ENCODE results near the gene RPL35.
A peak's percentile ranks its signal among the peaks of the same experiment; 100 is the strongest.

The RPL35 gene

DNA sequence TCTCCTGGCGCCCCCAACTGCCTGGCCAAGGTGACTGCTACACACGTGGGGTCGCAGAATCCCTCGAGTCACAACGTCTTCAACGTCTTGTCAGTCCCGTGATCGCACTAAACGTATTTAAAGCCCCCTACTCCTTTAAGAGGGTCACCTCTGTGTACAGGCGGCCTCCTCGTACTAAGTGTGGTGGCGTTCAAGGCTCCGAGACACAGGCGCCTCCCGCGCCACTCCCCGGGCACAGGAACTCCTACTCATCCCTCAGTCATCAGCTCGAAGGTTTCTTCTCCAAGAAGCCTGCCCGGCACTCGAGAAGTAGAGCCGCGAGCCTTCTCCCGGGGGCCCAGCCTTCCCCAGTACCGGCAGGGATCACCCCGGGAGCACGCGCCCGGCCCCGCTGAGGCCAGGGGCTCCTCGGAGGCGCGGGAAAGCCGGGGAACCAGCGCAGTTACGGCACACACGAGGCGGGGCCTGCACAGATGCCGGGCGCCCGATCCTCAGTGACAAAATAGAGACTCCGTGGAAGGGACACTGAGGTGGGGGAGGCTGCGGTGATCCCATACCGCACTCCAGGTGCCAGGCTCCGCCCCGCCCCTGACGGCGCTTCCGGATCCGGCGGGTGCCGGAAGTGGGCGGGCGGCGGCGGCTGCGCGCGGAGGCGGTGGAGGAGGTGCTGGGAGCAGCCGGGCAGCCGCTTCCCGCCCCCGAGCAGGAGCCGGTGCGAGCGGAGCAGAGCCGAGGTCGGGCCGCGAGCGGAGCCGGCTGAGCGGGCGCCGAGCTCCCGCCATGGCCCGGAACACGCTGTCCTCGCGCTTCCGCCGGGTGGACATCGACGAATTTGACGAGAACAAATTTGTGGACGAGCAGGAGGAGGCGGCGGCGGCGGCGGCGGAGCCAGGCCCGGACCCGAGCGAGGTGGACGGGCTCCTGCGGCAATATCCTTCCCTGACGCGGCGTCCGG is 7.0 kb upstream of the RPL35 start:
- Histone ChIP-seq H3K4me1 (ENCODE audit: insufficient read depth, low read length) (peaks cover 12% of the 10 kb centered on the region), H3K36me3 (ENCODE audit: insufficient read depth, low read length) (no peaks in the 10 kb centered on the region), H3K9me3 (ENCODE audit: control insufficient read depth, insufficient read depth, low read length) (no peaks in the 10 kb centered on the region), H3K9ac (ENCODE audit: low read depth, low read length) (peak overlapping the region; percentile 96)

DNA sequence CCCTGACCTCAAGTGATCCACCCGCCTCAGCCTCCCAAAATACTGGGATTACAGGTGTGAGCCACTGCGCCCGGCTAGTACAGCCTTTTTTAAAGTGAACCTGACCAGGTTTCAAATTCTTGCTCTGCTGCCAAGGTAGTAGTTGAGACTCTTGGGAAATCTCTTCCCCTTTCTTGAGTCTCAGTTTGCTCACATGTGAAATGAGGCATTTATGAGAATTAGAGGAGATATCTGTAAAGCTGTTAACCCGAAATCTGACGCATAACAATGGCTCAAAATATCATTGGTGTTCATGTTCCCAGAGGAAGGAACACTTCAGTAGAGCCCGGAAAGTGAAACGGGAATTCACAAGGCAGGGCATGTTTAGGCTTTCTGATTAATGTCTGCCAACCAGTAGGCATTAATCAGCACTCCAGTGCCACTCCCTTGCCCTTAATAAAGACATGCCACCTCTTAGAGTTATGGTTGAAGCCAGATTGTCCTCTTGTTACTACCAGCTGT is 1.7 kb upstream of the RPL35 start:
- no peak overlapping the region for H3K9ac ChIP-seq (ENCODE audit: low read depth, low read length)
- H3K4me1 ChIP-seq (ENCODE audit: insufficient read depth, low read length) = peaks cover 10% of the 10 kb centered on the region
- peaks cover 27% of the 10 kb centered on the region for H3K36me3 ChIP-seq (ENCODE audit: insufficient read depth, low read length)
- no peaks in the 10 kb centered on the region for H3K9me3 ChIP-seq (ENCODE audit: control insufficient read depth, insufficient read depth, low read length)

DNA sequence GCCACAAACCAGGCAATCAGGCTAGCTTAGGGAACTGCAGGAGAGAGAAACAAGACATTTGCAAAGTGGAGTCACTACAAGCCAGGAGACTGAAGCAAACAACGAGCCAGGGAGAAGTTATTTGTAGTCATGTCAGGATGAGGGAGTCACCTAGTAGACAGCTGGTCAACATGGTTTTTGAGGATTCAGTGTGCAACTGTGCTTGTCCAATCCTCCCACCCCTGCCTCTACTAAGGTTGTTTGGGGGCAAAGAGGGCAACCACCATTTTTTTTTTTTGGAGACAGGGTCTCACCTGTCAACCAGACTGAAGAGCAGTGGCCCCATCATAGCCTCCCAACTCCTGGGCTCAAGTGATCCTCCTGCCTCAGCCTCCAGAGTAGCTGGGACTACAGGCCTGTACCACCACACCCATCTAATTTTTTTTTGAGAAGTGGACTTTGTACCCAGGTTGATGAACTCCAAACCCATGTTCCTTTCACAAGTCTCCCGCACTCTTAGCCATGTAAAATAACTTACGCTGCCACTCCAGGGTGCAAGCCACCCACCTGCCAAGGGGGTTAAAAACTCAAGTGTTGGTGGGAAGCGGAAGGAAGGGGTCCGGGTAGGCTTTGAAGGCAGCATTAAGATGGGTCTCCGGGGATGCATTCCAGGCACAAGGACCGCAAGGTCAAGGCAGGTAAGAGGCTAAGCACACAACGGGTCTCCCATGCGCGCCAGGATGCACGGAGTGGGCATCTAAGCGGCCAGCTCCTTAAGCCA is 995 bp downstream of the RPL35 start:
- H3K4me1 ChIP-seq (ENCODE audit: insufficient read depth, low read length) = peaks cover 5% of the 10 kb centered on the region
- H3K9ac ChIP-seq (ENCODE audit: low read depth, low read length) = peak overlapping the region; percentile 85
- peaks cover 32% of the 10 kb centered on the region for H3K36me3 ChIP-seq (ENCODE audit: insufficient read depth, low read length)
- H3K9me3 ChIP-seq (ENCODE audit: control insufficient read depth, insufficient read depth, low read length) = no peaks in the 10 kb centered on the region

DNA sequence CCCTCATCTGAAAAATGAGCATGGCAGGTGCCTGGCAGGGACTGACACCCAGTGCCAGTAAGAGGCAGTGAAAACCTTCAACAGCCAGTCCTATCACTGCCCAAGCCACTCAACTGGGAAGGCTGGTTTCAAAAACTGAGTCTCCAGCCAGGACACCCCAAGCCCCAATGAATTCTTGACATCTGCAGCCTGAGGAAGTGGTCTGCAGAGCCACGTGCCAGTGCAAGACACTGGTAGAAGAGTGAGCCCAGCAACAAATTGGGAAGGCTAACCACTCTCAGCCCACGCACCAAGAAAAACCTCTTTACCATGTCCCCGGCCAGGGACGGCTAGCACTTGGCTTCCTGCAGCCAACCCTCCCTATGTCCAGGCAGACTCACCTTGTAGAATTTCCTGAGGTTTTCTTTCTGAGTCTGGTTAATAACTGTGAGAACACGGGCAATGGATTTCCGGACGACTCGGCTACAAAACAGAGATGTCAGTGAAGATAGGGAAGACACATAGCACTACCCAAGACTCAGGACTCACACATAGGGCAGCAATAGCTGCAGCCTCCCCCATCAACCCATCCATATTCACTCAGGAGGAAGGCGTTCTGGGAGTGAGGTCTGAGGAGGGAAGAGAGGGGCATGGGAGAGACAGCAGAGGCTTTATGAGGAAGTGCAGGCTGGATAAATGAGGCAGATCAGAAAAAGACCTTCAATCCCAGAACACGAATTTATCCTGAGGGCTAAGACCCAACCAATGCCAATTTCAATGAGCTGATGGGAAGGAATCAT is 1.8 kb downstream of the RPL35 start:
- H3K9ac ChIP-seq (ENCODE audit: low read depth, low read length) = peak overlapping the region; percentile 85; the same call in 1 of the 2 replicates
- peaks cover 5% of the 10 kb centered on the region for H3K4me1 ChIP-seq (ENCODE audit: insufficient read depth, low read length)

DNA sequence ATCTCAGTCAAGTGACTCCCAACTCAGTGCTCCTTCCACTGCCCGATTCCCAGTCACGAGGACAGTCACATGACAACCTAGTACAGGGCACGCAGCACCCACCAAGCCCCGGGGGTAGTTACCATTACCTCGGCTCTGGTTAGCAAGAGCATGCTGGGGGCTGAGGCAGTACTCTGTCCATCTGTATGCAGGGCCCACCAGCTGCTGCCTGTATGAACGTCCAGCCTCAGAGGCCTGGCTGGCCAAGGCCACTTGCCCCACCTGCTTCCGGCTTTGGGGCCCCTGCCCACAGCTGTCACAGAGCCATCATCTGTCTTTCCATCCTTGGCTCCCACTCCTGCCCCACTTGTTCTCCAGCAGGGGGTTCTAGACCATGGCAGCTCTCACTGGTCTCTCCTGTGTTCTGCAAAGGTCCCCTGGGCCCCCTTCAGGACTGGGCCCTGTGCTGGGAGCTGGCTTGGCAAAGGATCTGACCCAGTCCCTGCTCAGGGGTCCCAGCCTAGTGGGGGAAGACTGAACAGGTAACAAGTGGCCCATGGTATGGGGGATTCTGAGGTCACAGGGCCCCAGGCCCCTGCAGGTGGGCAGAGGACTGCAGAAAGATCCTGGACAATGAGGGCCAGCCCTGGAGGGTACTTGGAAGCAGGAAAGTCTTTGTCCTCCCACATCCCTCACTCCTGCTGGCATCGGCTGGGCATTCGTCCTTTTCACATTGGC is 3.3 kb downstream of the RPL35 start:
- Histone ChIP-seq H3K9ac (ENCODE audit: low read depth, low read length) (no peak overlapping the region), H3K9me3 (ENCODE audit: control insufficient read depth, insufficient read depth, low read length) (no peaks in the 10 kb centered on the region), H3K36me3 (ENCODE audit: insufficient read depth, low read length) (peaks cover 32% of the 10 kb centered on the region), H3K4me1 (ENCODE audit: insufficient read depth, low read length) (peaks cover 5% of the 10 kb centered on the region)

More for the DNA sequence above, 1.8 kb downstream of the RPL35 start:
- peaks cover 32% of the 10 kb centered on the region for H3K36me3 ChIP-seq (ENCODE audit: insufficient read depth, low read length)
- no peaks in the 10 kb centered on the region for H3K9me3 ChIP-seq (ENCODE audit: control insufficient read depth, insufficient read depth, low read length)

DNA sequence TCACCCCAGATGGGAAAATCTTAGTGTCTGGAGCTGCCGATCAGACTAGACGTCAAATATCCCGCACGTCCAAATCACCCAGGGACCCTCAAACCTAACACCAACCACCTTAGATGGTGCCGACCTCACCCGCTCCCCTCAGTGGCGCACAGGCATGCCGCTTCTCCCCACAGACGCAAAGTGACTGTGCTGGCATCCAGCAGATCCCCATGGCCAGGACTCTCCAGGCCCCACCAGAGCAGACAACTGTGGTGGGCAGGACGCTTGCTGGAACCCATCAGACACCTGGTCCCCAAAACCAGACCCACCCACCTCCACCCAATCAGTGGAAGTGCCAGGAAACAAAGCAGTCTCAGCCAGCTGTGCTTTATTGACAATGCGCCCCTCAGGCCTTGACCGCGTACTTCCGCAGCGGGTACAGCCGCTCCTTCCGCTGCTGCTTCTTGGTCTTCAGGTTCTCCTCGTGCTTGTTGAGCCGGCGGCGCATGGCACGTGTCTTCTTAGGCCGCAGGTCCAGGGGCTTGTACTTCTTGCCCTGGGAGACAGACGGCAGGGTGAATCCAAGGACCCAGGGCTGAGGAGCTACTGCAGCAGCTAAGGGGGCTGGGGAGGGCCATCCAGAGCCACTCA is 4.1 kb downstream of the RPL35 start:
- H3K4me1 ChIP-seq (ENCODE audit: insufficient read depth, low read length) = peaks cover 6% of the 10 kb centered on the region
- H3K36me3 ChIP-seq (ENCODE audit: insufficient read depth, low read length) = peaks cover 32% of the 10 kb centered on the region
- no peaks in the 10 kb centered on the region for H3K9me3 ChIP-seq (ENCODE audit: control insufficient read depth, insufficient read depth, low read length)
- no peak overlapping the region for H3K9ac ChIP-seq (ENCODE audit: low read depth, low read length)

DNA sequence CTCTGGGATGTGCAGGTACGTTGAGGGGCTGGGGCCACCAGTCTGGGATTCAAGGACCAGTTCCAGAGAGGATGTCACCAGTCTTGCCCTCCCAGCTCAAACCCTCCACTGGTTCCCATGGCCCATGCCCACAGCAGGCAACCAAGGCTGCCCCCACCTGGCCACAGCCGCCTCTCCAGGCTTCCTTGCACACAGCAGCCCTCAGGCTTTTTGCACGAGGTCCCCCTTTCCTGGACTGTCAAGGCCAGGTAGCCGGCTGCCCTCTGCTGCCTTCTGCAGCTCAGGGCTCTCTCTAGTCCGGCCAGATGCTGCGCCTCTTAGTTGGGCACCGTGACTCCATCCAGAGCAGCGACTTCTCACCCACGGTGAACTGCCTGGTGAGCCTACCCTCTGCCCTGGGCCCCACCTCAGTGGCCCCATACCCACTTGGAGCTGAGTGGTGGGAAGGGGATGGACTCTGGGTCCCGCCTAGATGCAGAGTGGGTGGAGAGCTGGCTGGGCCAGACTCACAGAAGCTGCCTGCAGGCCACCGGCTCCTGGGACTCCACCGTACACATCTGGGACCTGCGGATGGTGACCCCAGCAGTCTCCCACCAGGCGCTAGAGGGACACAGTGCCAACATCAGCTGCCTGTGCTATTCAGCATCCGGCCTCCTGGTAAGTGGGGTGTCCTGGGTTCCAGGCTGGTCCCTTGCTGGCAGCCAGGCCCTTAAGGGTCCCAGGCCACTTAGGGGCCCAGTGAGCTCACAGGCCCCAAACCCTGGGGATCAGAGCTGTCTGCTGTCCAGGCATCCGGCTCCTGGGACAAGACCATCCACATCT is 5.6 kb downstream of the RPL35 start:
- Histone ChIP-seq H3K9me3 (ENCODE audit: control insufficient read depth, insufficient read depth, low read length) (no peaks in the 10 kb centered on the region), H3K9ac (ENCODE audit: low read depth, low read length) (no peak overlapping the region), H3K4me1 (ENCODE audit: insufficient read depth, low read length) (peaks cover 10% of the 10 kb centered on the region), H3K36me3 (ENCODE audit: insufficient read depth, low read length) (peaks cover 32% of the 10 kb centered on the region)

DNA sequence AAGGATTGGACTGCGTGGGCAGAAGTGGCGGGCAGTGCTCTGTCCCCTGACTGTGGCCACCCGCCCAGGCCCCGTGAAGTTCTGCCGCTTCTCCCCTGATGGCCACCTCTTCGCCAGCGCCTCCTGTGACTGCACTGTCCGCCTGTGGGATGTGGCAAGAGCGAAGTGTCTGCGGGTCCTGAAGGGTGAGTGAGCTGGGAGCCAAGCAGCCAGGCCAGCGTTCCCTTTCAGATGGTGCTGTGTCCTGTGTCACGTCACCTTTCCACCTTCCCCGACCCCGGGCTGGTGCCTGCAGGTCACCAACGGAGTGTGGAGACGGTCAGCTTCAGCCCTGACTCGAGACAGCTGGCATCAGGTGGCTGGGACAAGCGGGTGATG is 6.2 kb downstream of the RPL35 start:
- Histone ChIP-seq H3K4me1 (ENCODE audit: insufficient read depth, low read length) (peaks cover 10% of the 10 kb centered on the region), H3K9ac (ENCODE audit: low read depth, low read length) (no peak overlapping the region), H3K9me3 (ENCODE audit: control insufficient read depth, insufficient read depth, low read length) (no peaks in the 10 kb centered on the region), H3K36me3 (ENCODE audit: insufficient read depth, low read length) (peaks cover 26% of the 10 kb centered on the region)

DNA sequence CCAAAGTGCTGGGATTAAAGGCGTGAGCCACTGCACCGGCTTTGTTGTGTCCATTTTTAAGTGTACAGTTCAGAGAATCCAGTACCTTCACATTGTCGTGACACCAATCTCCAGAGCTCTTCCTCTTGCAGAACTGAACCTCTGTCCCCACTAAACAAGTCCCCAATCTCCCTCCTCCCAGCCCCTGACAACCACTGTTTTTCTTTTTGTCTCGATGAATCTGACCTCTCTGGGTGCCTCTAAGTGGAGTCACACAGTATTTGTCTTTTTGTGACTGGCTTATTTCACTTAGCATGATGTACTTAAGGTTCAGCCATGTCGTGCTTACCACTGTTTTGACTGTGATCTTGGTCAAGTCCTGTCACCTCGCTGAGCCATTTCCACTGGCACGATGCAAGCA is 6.9 kb downstream of the RPL35 start:
- H3K9ac ChIP-seq (ENCODE audit: low read depth, low read length) = no peak overlapping the region
- H3K4me1 ChIP-seq (ENCODE audit: insufficient read depth, low read length) = peaks cover 4% of the 10 kb centered on the region; the same call in 1 of the 2 replicates
- peaks cover 18% of the 10 kb centered on the region for H3K36me3 ChIP-seq (ENCODE audit: insufficient read depth, low read length)
- H3K9me3 ChIP-seq (ENCODE audit: control insufficient read depth, insufficient read depth, low read length) = no peaks in the 10 kb centered on the region

DNA sequence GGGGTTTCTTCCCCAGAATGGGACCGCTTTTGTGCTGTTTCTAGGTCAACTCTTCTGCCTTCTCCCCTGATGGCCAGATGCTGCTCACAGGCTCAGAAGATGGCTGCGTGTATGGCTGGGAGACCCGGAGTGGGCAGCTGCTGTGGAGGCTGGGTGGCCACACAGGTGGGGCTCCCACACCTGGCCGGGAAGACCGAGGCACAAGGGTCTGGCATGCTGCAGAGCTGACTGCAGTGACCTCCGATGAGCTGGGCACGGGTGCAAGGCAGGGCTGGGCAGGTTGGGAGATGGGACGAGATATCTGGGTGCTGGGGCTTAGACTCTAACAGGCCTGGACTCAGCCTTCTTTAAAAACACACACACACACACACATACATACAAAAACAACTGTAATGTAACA is 7.6 kb downstream of the RPL35 start:
- H3K36me3 ChIP-seq (ENCODE audit: insufficient read depth, low read length) = peaks cover 12% of the 10 kb centered on the region
- H3K4me1 ChIP-seq (ENCODE audit: insufficient read depth, low read length) = peaks cover 4% of the 10 kb centered on the region; the same call in 1 of the 2 replicates
- H3K9ac ChIP-seq (ENCODE audit: low read depth, low read length) = no peak overlapping the region
- H3K9me3 ChIP-seq (ENCODE audit: control insufficient read depth, insufficient read depth, low read length) = no peaks in the 10 kb centered on the region

DNA sequence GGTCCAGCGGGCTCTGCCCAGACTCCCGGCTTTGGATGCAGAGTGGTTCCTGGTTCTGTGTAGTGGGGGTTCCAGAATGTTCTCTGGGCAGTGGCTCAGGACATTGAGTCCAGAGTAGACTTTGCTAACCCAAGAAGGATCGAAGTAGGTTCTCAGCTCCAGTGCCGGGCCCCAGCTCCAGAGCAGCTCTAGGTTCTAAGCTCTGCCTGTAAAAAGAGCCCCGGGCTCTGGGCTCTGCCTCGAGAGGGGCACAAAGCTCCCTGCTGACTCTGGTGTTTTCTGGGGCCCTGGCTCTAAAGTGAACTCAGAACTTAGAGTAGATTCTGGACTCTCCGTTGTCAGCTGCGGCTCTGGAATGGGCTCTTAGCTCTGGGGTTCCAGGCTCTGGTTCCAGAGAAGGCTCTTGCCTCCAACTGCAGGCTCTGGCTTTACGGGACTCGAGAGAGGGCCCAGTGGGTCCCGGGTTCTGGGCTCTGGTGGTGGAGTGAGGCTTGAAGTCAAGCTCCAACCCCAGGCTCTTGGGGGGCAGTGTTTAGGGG is 8.1 kb downstream of the RPL35 start:
- no peaks in the 10 kb centered on the region for H3K9me3 ChIP-seq (ENCODE audit: control insufficient read depth, insufficient read depth, low read length)
- H3K4me1 ChIP-seq (ENCODE audit: insufficient read depth, low read length) = peaks cover 4% of the 10 kb centered on the region; the same call in 1 of the 2 replicates
- peaks cover 7% of the 10 kb centered on the region for H3K36me3 ChIP-seq (ENCODE audit: insufficient read depth, low read length)
- peak overlapping the region; percentile 54; the same call in 1 of the 2 replicates for H3K9ac ChIP-seq (ENCODE audit: low read depth, low read length)

DNA sequence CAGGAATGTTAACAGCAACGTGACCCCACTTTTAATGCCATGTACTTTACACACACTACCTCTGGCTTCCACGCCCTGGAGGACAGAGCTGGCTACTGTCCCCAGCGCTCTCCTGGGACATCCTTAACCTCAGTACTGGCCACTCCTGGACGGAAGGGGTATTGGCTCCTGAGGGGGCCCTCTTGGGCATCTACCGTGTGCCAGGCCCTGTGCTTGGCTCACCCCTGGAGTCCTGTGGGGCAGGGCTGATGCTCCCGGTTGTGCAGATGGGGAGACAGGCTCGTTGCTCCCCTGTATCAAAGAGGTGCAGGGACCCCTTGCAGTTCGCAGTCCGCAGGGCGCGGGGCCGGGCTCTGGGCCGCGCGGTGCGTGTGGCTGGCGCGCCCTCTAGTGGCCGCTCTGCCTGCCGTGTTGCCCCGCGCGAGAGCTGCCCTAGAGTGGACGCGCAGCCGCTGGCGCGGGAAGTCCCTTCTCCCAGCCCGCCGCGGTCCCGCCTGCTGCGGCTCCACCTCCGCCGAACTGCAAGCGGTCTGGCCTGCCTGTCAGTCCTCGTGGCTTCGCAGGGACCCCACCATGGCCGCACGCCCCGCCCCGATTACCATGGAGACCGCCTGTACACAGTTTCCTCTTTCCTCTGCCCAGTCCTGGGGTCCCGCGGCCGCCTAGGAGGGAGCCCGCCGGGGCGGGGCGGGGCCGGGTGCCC is 8.8 kb downstream of the RPL35 start, which contains the start of gene WDR38:
Gene WDR38 (plus strand): TSS at position 632 of the 703 bp plus-strand sequence. CDS start 72 bp downstream, outside the sequence.
- Histone ChIP-seq H3K9me3 (ENCODE audit: control insufficient read depth, insufficient read depth, low read length) (no peaks in the 10 kb centered on the region), H3K9ac (ENCODE audit: low read depth, low read length) (peak within 1 kb of the TSS; percentile 54; the same call in 1 of the 2 replicates), H3K36me3 (ENCODE audit: insufficient read depth, low read length) (peaks cover under 1% of the 10 kb centered on the region; the same call in 1 of the 2 replicates), H3K4me1 (ENCODE audit: insufficient read depth, low read length) (peaks cover 4% of the 10 kb centered on the region; the same call in 1 of the 2 replicates)

Measured in ES-I3 (cell line).